Hematopoietic multipotent progenitor cell treated with erythropoietin and hydrocortisone succinate and interleukin-3 and kit ligand, for 4 days (in vitro differentiated cells): ENCODE results near the gene AARSD1.
"Not testable (repeated sequence)": the region's sequence is repeated elsewhere in the genome, so short reads cannot be mapped to it uniquely, and the experiment has no call there.

Experiments
- DNase-seq: peaks from one replicate; pipeline ENCODE4 v3.0.0-alpha.2; 2015

AARSD1 gene

GRCh38 chr17:42920106-42920900 lies 44.0 kb downstream of the AARSD1 start:
- no peak for DNase-seq

- DNase-seq = not testable (repeated sequence)
These were observed 44.7 kb downstream of the AARSD1 start for GRCh38 chr17:42919522-42920077.

- DNase-seq = no peak
These were observed 45.2 kb downstream of the AARSD1 start for GRCh38 chr17:42918902-42919521.

- no peak for DNase-seq
These were observed 47.0 kb downstream of the AARSD1 start for GRCh38 chr17:42917236-42917603.

- not testable (repeated sequence) for DNase-seq
These were observed 47.6 kb downstream of the AARSD1 start for GRCh38 chr17:42916388-42917235.

- not testable (repeated sequence) for DNase-seq
These were observed 49.0 kb downstream of the AARSD1 start for GRCh38 chr17:42915288-42915687.

- no peak for DNase-seq
These were observed 50.2 kb downstream of the AARSD1 start for GRCh38 chr17:42913981-42914617.

GRCh38 chr17:42913522-42913921 lies 50.7 kb downstream of the AARSD1 start:
- no peak for DNase-seq

GRCh38 chr17:42908872-42909700 lies 55.2 kb downstream of the AARSD1 start:
- no peak for DNase-seq

- DNase-seq = no peak
These were observed 57.3 kb downstream of the AARSD1 start for GRCh38 chr17:42906772-42907446.

GRCh38 chr17:42904110-42904469 lies 60.2 kb downstream of the AARSD1 start:
- no peak for DNase-seq

- no peak for DNase-seq
These were observed 62.6 kb downstream of the AARSD1 start for GRCh38 chr17:42901535-42902229.
